K562 (cell line): ENCODE measurements around the gene LAIR1. TPM values are rescaled to one million over a fixed set of nuclear protein-coding genes. Genes with fewer than 3 reads are reported as not detected.

Experiments used
- ATAC-seq: fragments of 200-7000 bp; cut with Tn5 transposase; 3 replicates; pipeline ENCODE4 v1.9.1; 2020; ENCODE audit warnings: moderate library complexity
- BruUV-seq: library from RNA; stranded (reverse); fragments of 400-500 nt; replicated peaks from 2 replicates; lab custom pipeline; 2021; lab: Mats Ljungman, UMichigan
- CTCF ChIA-PET: fragments of 300-600 bp; formaldehyde crosslinking; extraction: SDS; loops from one replicate; lab custom pipeline; 2021; ENCODE audit warnings: low intra/inter-chr PET ratio; lab: Yijun Ruan, JAX
- POLR2A ChIA-PET: fragments of 300-600, 350-650 bp; sonication (Branson Sonifier 250); formaldehyde crosslinking; extraction: SDS; loops from one replicate; lab custom pipeline; 2021; ENCODE audit warnings: antibody characterized with exemption, inconsistent platforms; lab: Yijun Ruan, JAX
- DNase-seq, 4 experiments: peaks; one replicate each; pipeline versions ENCODE4 v3.0.0 to v3.0.0-alpha.2; 2011 to 2018; ENCODE audit warnings: low spot score in 3 of 4, mixed read lengths in 3 of 4; ENCODE audit errors: extremely low read depth in 1 of 4
- FAIRE-seq: peaks from 2 replicates; lab custom pipeline; 2011; peaks lifted over from hg19 to GRCh38; lab: Jason Lieb, UNC
- H2AFZ ChIP-seq: 2 replicates; pipeline ENCODE4 v1.6.0; 2011; ENCODE audit warnings: low read depth, low read length, control low read depth, inconsistent platforms
- H3K27ac ChIP-seq: fragments of 200-600 bp; 3 replicates; pipeline ENCODE4 v1.8.0; 2011; ENCODE audit warnings: low read depth, mild to moderate bottlenecking, control low read depth, inconsistent platforms, low read length, moderate library complexity, mixed read lengths; ENCODE audit errors: extremely low read depth
- H3K27me3 ChIP-seq, 2 experiments: fragments of 300-600 bp in 1 of 2; 2 replicates in 1 of 2; 3 replicates in 1 of 2; pipeline versions ENCODE4 v1.6.0 to v1.8.0; 2011; ENCODE audit warnings: inconsistent platforms in 2 of 2, low read length in 2 of 2, mild to moderate bottlenecking in 1 of 2, mixed read lengths in 1 of 2, moderate library complexity in 1 of 2; ENCODE audit not compliant: control insufficient read depth in 2 of 2, insufficient read depth in 2 of 2
- H3K36me3 ChIP-seq: fragments of 300-600 bp; 3 replicates; pipeline ENCODE4 v1.8.0; 2011; ENCODE audit warnings: mild to moderate bottlenecking, low read length, inconsistent platforms; ENCODE audit not compliant: control insufficient read depth, insufficient read depth
- H3K4me1 ChIP-seq, 2 experiments: fragments of 200-600 bp in 1 of 2; replicated peaks in 1 of 2; 2 replicates in 1 of 2; 3 replicates in 1 of 2; pipeline versions ENCODE4 v1.5.1 to v1.8.0; 2011; ENCODE audit warnings: inconsistent platforms in 2 of 2, low read length in 2 of 2, mild to moderate bottlenecking in 1 of 2, mixed read lengths in 1 of 2, moderate library complexity in 1 of 2; ENCODE audit not compliant: control insufficient read depth in 2 of 2, insufficient read depth in 2 of 2
- H3K4me2 ChIP-seq: 2 replicates; pipeline ENCODE4 v1.6.1; 2011; ENCODE audit warnings: low read length, control low read depth, inconsistent platforms, mixed read lengths; ENCODE audit not compliant: insufficient read depth
- H3K4me3 ChIP-seq: fragments of 200-600 bp; sonication (generic), shearing (Covaris generic); 2 replicates; pipeline ENCODE4 v1.5.1; 2016; ENCODE audit warnings: control low read depth, inconsistent platforms
- H3K79me2 ChIP-seq: fragments of 200-600 bp; 3 replicates; pipeline ENCODE4 v1.8.0; 2011; ENCODE audit warnings: low read length, inconsistent platforms; ENCODE audit not compliant: control insufficient read depth, insufficient read depth
- H3K9ac ChIP-seq, 2 experiments: 2 replicates each; pipeline versions ENCODE4 v1.6.0 to v1.6.1; 2011; ENCODE audit warnings: low read depth in 2 of 2, low read length in 2 of 2, control low read depth in 1 of 2, inconsistent platforms in 1 of 2, mild to moderate bottlenecking in 1 of 2, mixed read lengths in 1 of 2; ENCODE audit not compliant: insufficient read depth in 1 of 2
- H3K9me1 ChIP-seq: one replicate; pipeline ENCODE4 v1.6.0; 2011; ENCODE audit warnings: inconsistent platforms, mild to moderate bottlenecking, low read length, moderate library complexity; ENCODE audit not compliant: control insufficient read depth, insufficient read depth
- H3K9me3 ChIP-seq: replicated peaks from 2 replicates; pipeline ENCODE4 v1.5.1; 2011; ENCODE audit warnings: low read depth, low read length, inconsistent platforms; ENCODE audit not compliant: control insufficient read depth, insufficient read depth
- H4K20me1 ChIP-seq: replicated peaks from 2 replicates; pipeline ENCODE4 v1.6.1; 2011; ENCODE audit warnings: low read length, inconsistent platforms, mixed read lengths; ENCODE audit not compliant: control insufficient read depth, insufficient read depth
- E2F1 ChIP-seq: sonication (generic); formaldehyde crosslinking; IDR thresholded peaks from 2 replicates; pipeline ENCODE4 v1.8.1; 2023; ENCODE audit warnings: mild to moderate bottlenecking, missing genetic modification reagents, moderate library complexity
- E2F8 ChIP-seq: fragments of 450-650 bp; IDR thresholded peaks from 2 replicates; pipeline ENCODE4 v1.7.1; 2018; ENCODE audit warnings: mild to moderate bottlenecking, low read depth; ENCODE audit not compliant: partially characterized antibody
- EGR1 ChIP-seq: fragments of 450-650 bp; conservative IDR thresholded peaks from 2 replicates; pipeline ENCODE4 v1.6.1; 2017; ENCODE audit warnings: mild to moderate bottlenecking
- ESRRA ChIP-seq: fragments of 450-650 bp; IDR thresholded peaks from 2 replicates; pipeline ENCODE4 v1.6.1; 2014; ENCODE audit warnings: low read depth, mild to moderate bottlenecking, moderate library complexity, borderline replicate concordance
- HLTF ChIP-seq: fragments of 450-650 bp; IDR thresholded peaks from 2 replicates; pipeline ENCODE4 v1.6.1; 2016
- SPI1 ChIP-seq: IDR thresholded peaks from 2 replicates; pipeline ENCODE4 v1.6.1; 2011; ENCODE audit warnings: low read depth, low read length, control low read depth, borderline replicate concordance
- SRSF1 ChIP-seq: fragments of 200-400 bp; formaldehyde crosslinking; IDR thresholded peaks from 2 replicates; pipeline ENCODE4 v1.6.1; 2017; ENCODE audit warnings: mild to moderate bottlenecking, low read depth, low read length, moderate library complexity
- TBP ChIP-seq: optimal IDR thresholded peaks from 2 replicates; pipeline ENCODE3; 2011; ENCODE audit warnings: low read depth, low read length, improper control_type of control experiment
- TCF3 ChIP-seq: sonication (generic); formaldehyde crosslinking; IDR thresholded peaks from 2 replicates; pipeline ENCODE4 v1.4.0; 2020; ENCODE audit warnings: mild to moderate bottlenecking, missing genetic modification reagents
- ZNF445 ChIP-seq: fragments of 250-450 bp; sonication (Bioruptor Pico); IDR thresholded peaks from 2 replicates; pipeline ENCODE4 v1.4.0; 2020; ENCODE audit warnings: low read depth, mild to moderate bottlenecking, moderate library complexity
- WGBS: fragments of 100-300 bp; shearing (Covaris generic); methylation state at CpG from one replicate; pipeline ENCODE4 v1.1.6; 2016; ENCODE audit warnings: low coverage, mixed read lengths; ENCODE audit not compliant: insufficient coverage; ENCODE audit errors: missing lambda C conversion rate; 5-methylcytosine and 5-hydroxymethylcytosine counted together
- in situ Hi-C: fragments of 300-500 bp; cut with MboI; formaldehyde crosslinking; loops from 4 replicates; pipeline ENCODE4 v1.15.0; 2018; ENCODE audit warnings: inconsistent platforms, mixed read lengths
- intact Hi-C: fragments of 100-400 bp; cut with micrococcal nuclease; formaldehyde crosslinking; loops from 2 replicates; pipeline ENCODE4 v1.14.2; 2022
- polyA plus RNA-seq, 8 experiments: library from polyadenylated mRNA; depleted of rRNA in 4 of 8; stranded (reverse) in 5 of 8; unstranded in 3 of 8; fragments of >200 nt; fragmentation: Nextera tagmentation in 2 of 8; fragmentation: Illumina TruSeq in 1 of 8; extraction: Ambion mirVana in 2 of 8; extraction: Trizol in 1 of 8; gene quantifications; 2 replicates each; pipeline versions ENCODE4 v1.2.1 to v1.2.3, GENCODE V29; 2011 to 2014; ENCODE audit warnings: inconsistent platforms in 1 of 8, missing spikeins in 1 of 8
- total RNA-seq, 7 experiments: library from RNA; depleted of rRNA in 6 of 7; stranded (reverse); fragments of >200 nt in 6 of 7; fragmentation: Illumina TruSeq in 2 of 7; extraction: Trizol in 2 of 7; gene quantifications; 2 replicates each; pipeline versions ENCODE4 v1.2.1 to v1.2.3, GENCODE V29; 2011 to 2021; ENCODE audit warnings: low replicate concordance in 1 of 7

LAIR1 gene
- total and polyA plus RNA-seq, 9 of the 15 experiments (the other 6 are each of a cell fraction or from before 2014, with no cell fraction given), result 0.12 to 0.54 (median 0.24) TPM; not detected in 6

- in situ Hi-C loops, result no loop called here
- Histone ChIP-seq H3K4me3 (no peak within 1 kb of the TSS), H3K36me3 (no peaks in the 10 kb centered on the region), H3K9me1 (no peaks in the 10 kb centered on the region), H3K27ac (no peak within 1 kb of the TSS), H3K79me2 (no peaks in the 10 kb centered on the region), H3K27me3 (peaks cover 9 to 45% of the 10 kb centered on the region in 2 experiments; a peak in 4 of 5 replicates), H3K9ac (no peak within 1 kb of the TSS), H4K20me1 (no peaks in the 10 kb centered on the region), H3K4me2 (no peak within 1 kb of the TSS), H3K4me1 (no peaks in the 10 kb centered on the region), H3K9me3 (no peaks in the 10 kb centered on the region), H2AFZ (no peak within 1 kb of the TSS)
- ATAC-seq (no peak), FAIRE-seq (no peak), DNase-seq (no peak)
- ChIA-PET POLR2A (interaction anchor here (0.7 kb wide), 1 partner anchor 289 kb away, joined by 3 read pairs; no protein-coding TSS in a partner anchor), CTCF (no interaction called here)
- intact Hi-C loops, result no loop called here
- BruUV-seq, result no TSS peak
- under 1% methylated on average over 13 of the region's 13 CpGs for WGBS
- TF ChIP-seq SPI1 (peak; percentile 30; the same call in 1 of the 2 replicates), SRSF1 (no peak)
- TF ChIP-seq, all 486 proteins: peak for 1
These were observed 52.0 kb downstream of the LAIR1 start, which contains the start of gene LILRA5 for GRCh38 chr19:54312436-54313377. TSS of gene LILRA5 (minus strand) at chr19:54313166. CDS start at chr19:54313019, 147 bp downstream.

- Histone ChIP-seq H4K20me1 (no peaks in the 10 kb centered on the region), H3K9me3 (no peaks in the 10 kb centered on the region), H3K27ac (no peak overlapping the region), H2AFZ (no peak overlapping the region), H3K79me2 (no peaks in the 10 kb centered on the region), H3K36me3 (no peaks in the 10 kb centered on the region), H3K4me2 (no peak overlapping the region), H3K9ac (no peak overlapping the region), H3K9me1 (no peaks in the 10 kb centered on the region), H3K4me3 (no peak overlapping the region), H3K27me3 (peaks cover 4 to 38% of the 10 kb centered on the region in 2 experiments; a peak in 3 of 5 replicates), H3K4me1 (no peaks in the 10 kb centered on the region)
- intact Hi-C loops (no loop called here), in situ Hi-C loops (no loop called here)
- CTCF ChIA-PET, result no interaction called here
- DNase-seq (no peak), FAIRE-seq (no peak), ATAC-seq (no peak)
- POLR2A ChIA-PET, result no interaction called here
- no TSS peak for BruUV-seq
- TF ChIP-seq ZNF445 (CRISPR knock-in tag) (no peak), TCF3 (CRISPR knock-in tag) (no peak), ESRRA (no peak), E2F8 (no peak), HLTF (no peak), EGR1 (no peak), E2F1 (CRISPR knock-in tag) (no peak), TBP (no peak)
- WGBS, result 0% methylated on average over 6 of the region's 6 CpGs
These were observed 52.7 kb downstream of the LAIR1 start for GRCh38 chr19:54312011-54312410.
